SK-N-DZ (cell line): ENCODE data around the gene CATSPERD. TPM values are rescaled to one million over a fixed set of nuclear protein-coding genes. Genes with fewer than 3 reads are reported as not detected.

Experiments
- DNase-seq: peaks from one replicate; pipeline ENCODE4 v3.0.0-alpha.2; 2015; ENCODE audit warnings: low spot score
- polyA plus RNA-seq, 2 experiments: library from polyadenylated mRNA; depleted of rRNA; stranded (reverse); fragments of >200 nt; gene quantifications; 2 replicates each; pipeline ENCODE4 v1.2.3, GENCODE V29; 2014

The CATSPERD gene, protein sequence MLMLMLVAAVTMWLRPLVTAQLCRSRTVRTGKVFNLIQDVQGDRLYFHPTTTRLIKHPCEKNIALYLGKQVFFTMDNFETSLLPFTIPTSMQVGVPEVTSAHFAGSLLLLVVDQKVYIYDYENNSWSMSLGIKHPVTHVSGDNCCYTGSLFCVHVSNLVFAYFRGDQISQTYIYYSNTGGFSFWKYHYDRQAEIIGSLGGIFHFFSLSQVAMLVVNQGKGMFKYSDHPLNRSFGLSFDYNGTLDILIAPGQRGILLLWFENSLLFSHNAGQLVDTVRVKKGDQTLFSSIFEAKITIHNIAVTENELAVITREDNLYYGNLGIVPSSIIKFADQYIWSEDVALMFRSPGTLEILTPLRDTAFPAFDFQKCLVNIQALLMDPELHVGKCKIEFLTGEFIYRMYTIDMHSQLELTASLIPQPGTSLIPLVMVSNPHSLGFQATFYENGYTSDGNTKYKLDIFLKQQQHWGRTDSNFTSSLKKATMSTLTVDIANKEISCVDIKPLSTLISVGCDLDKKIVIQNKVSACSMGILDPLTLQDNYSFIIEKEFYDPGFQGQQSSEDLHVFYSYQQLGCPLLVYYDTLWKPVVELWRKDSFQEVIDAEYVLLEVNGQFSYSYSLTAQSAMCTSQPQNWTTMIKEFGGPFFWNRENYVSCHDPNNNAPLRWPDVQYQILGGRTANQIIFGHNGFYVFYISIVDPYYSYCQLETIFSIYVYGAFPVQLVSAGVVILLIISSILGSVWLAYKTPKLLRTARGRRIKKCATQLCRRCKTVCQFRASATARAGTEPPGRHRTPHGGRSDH
- not detected in 2 replicates for polyA plus RNA-seq (2014; cell fraction: cytosol; rRNA removed)
- not detected in 2 replicates for polyA plus RNA-seq (2014; cell fraction: nucleus; rRNA removed)

DNA sequence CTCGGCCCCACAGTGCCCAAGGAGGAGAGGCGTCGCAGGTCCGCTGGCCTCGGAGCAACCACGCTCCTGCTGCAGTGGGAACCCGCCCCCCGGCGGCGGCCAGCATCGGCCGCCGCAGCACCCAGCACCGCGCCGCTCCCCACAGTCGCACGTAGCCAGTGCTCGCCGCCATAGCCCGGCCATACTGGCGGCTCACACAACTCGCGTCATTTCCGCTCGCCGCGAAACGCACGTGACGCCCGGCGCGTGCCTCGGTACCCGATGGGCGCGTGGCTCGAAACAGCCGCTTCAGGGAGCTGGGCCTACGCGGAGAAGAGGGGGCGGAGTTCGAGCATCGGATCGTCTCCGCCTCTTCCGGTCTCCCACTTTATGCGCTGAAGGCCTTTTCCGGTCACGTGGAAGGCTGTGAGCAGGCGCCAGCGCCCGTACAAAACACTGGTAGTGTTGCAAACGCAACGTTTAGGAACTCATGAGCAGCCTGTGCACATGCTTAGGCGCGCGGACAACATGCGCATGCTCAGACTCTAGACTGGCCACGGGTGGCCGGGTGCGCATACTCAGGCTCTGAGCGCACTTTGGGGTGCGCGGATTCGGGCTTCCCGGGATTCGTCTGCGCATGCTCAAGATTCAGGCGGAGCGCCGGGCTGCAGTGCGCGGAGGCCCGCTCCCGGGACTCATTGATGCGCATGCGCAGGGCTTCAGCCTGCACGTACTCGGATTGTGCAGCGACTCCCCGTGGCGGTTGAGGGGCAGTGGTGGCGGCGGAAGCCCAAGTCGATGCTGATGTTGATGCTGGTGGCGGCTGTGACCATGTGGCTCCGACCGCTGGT is at the start of gene CATSPERD, which contains the start of gene LONP1:
TSS of gene CATSPERD (plus strand) at position 677 of the 830 bp plus-strand sequence. CDS start at position 778, 101 bp downstream.
TSS of gene LONP1 (minus strand) at position 186 of the 830 bp plus-strand sequence. CDS start at position 172, 14 bp downstream.
- DNase-seq: peak; percentile 98

DNA sequence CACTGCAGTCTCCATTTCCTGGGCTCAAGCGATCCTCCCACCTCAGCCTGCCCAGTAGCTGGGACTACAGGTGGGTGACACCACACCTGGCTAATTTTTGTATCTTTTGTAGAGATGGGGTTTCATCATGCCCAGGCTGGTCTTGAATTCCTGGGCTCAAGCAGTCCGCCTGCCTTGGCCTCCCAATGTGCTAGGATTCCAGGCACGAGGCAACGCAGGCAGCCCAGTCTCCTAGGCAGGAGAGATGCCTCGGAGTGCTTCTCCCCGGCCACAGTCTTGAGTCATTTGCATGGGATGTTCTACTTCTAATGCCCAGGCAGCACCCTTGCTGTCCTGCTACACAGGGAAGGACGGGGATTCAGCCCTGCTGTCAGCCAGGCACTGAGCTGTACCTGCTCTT is 48.8 kb upstream of the CATSPERD start:
- no peak for DNase-seq

DNA sequence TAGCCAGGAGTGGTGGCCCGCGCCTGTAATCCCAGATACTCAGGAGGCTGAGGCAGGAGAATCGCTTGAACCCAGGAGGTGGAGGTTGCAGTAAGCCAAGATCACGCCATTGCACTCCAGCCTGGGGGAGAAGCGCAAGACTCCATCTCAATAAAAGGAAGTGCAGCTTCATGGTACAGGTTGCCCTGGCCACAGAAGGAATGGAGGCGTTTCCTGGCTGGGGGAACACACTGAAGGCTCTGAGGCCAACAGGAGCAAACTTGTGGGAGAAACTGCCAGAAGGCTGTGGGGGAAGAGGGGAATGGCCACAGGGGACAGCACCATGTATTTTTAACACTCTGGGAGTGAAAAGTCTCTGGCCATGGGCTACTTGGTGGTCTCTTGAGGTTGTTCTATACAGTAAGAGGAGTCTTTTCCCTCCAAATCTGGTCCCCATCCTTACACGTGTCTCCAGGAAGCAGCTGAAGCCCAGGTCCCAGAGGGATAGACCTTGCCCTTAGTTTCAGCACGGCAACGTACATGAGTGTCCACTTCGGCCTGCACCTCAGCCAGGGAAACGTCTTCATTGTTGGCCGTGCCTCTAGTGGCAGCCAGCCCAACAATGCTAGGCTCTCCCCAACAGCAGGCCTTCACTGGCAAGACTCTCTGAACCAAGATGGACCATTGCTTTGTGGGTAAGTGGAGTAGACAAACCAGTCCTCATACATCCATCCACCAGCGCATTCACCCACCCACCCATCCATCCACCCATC is 47.6 kb upstream of the CATSPERD start:
- DNase-seq: no peak

DNA sequence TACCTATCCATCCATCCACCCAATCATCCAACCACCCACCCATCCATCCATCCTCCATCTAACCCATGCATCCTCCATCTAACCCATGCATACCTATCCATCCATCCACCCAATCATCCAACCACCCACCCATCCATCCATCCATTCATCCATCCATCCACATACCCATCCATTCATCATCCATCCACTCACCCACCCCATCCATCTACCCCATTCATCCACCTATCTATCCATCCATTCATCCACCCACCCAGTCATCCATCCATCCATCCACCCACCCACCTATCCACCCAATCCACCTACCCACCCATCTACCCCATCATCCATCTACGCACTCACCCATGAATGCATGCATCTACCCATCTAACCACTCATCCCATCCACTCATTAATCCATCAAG is 46.7 kb upstream of the CATSPERD start:
- DNase-seq: no peak

DNA sequence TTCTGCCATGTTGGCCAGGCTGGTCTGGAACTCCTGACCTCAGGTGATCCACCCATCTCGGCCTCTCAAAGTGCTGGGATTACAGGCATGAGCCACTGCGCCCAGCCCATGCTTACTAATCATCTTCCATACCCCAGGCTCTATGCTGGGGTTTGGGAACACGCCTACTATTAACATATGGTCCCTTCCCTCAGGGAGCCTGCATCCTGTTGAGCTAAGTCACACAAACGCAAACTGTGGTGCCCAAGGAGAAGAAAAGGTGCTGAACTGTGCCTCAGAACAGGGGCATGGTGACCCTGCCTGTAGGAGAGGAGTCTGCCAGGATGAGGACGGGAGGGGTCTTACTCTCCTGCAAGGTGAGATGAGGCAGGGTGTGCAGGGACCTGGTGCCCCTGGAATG is 45.7 kb upstream of the CATSPERD start:
- DNase-seq: no peak

DNA sequence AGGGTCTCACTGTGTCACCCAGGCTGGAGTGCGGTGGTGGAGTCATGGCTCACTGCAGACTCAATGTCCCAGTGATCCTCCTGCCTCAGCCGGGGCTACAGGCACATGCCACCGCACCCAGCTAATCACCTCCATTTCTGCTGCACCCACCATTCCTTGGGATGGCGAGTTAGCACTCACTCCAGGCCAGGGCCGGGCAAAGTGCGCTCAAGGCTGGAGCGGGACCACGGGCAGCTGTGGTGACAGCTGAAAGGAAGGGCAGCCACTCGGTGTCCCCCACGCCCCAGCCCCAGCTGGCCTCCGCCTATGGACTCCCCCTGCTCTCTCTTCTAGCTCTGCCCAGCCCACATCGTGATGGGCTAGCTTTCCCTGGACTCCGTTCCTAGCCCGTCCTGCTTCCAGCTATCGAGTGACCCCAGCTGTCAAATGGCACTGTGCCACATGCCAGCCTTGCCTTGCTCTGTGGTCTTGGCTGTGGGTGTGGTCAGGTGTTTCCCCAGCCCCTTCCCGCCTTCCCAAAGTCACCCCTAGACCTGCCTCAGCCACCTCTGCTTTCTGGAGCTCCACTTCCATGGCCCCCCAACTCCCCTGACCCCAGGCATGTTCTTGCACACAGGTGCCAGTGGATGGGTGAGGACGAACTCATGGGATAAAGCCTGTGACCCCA is 44.2 kb upstream of the CATSPERD start:
- DNase-seq: no peak

DNA sequence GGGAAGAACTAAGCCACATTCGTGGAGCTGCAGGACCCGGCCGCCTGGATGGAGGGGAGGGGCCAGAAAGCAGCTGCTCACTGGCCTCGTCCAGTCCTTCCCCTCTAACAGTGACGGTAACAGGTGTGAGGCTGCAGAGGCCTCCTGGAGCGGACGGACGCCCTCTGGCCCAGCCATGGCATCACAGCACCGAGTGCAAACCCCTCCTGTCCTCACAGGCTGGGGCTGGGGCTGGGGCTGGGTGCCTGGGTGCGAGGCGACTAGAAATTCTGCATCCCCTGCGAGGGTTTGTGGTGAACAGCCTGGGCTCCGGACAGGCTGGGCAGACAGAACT is 43.7 kb upstream of the CATSPERD start:
- no peak for DNase-seq

DNA sequence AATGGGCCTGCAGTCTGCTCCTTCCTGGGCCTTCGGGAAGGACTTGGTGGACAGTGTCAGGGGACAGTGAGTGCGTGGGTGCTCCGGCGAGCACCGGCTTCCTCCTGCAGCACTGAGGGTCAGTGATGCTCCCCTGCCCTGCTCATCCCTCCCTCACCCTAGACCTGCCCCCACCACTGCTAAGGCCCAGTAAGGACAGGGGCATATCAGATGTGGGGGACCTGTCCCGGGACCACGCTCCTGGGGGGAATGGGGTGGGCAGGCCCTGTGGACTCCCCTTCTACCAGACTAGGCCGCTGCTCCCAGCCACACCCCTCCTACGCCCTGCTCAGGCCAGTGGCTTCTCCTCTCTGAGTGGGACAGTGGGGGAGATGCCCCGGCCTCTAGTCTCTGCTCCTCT is 43.3 kb upstream of the CATSPERD start:
- no peak for DNase-seq

DNA sequence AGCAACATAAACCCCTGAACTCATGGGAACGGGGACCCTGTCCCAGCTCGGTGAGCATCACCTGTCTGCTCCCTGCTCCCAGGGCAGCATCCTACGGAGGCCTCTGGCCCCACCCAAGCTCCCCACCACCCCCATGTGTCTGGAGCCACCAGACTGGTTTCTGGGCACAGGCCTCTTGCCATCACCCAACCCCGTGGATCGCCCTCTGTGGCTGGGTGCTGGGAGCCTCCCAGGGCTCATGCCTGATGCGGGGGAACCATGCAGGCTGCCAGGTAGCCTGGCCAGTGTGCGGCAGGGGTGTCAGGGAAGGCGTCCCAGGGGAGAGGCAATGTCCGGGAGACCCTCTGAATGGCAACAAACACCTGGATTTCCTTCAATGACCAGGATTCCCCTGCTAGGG is 42.9 kb upstream of the CATSPERD start:
- no peak for DNase-seq

DNA sequence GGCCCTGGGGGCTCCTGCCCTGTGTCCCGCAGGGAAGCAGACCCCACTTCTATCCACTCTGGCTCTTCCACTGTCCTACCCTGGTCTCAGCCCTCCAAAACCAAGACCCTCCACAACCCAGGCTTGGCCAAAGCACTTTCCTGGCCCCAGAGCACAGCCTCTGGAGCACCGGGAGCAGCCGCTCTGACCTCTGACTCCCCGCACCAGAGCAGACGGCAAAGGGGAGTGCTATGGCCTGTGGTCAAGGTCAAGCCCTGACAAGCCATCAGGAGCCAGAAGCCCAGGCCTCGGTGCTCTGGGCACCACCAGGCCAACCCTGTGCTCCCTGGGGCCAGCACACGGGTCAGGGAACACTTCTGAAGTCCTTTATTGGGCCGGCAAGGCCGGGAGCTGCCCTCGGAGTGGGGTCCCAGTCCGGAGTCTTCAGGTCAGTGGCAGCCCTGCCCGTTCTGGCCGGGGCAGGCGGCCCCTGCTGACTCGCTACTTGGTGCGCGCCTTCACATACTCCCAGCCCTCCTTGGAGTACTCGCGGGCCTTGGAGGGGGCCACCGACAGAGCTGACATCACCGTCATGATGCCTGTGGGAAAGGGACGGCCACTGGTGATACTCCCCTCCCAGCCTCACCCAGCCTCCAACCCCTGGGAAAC is 42.2 kb upstream of the CATSPERD start:
- DNase-seq: no peak

DNA sequence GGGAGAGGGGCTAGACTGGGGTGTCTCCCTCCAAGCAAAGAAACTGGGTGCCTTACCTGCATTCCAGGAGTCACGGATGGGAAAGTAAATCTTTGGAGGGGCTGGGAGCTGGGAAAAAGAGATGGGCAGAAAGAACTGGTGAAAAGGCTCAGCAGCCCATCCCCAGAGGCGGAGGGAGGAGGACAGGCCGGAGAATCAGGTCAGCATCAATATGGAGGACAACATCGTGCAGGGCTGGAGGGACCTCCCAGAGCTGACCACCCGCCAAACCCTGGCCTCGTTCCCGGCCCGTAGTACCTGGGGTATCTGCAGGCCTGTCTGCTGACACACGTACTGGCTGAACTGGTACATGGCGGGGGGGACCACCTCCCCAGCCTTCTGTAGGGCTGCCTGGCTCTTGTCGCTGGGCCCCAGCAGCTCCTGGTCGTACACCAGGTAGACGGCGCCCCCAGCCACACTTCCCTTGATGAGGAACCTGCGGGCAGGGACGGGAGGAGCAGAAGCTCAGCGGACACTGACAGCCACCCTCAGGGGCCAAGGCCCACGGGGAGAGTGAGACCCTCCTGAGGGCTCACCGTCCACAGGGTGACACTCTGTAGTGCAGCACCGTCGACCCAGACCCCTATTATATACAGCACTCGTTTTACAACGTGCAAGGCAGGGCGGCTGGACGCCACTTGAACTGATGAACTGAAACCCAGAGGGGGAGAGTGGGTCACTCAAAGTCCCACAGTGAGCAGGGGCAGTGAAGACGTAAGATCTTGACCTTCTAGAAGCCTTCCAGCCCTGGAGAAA is 41.0 kb upstream of the CATSPERD start:
- no peak for DNase-seq

DNA sequence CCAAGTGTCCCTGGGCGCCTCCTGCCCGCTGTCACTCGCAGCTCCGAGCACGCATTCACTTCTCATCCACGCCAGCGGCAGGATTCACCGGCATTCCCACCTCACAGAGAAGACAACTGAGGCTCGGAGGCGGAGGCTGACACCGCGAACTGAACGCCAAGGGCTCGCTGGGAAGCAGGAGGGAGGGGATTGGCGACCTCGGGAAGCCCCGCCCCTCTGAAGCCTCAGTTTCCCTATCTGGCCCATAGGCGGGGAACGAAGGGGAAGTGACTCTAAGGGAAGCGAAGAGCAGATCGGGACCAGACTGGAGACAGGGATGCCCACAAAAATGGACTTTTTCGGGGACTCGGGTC is 40.4 kb upstream of the CATSPERD start:
- DNase-seq: peak; percentile 50

DNA sequence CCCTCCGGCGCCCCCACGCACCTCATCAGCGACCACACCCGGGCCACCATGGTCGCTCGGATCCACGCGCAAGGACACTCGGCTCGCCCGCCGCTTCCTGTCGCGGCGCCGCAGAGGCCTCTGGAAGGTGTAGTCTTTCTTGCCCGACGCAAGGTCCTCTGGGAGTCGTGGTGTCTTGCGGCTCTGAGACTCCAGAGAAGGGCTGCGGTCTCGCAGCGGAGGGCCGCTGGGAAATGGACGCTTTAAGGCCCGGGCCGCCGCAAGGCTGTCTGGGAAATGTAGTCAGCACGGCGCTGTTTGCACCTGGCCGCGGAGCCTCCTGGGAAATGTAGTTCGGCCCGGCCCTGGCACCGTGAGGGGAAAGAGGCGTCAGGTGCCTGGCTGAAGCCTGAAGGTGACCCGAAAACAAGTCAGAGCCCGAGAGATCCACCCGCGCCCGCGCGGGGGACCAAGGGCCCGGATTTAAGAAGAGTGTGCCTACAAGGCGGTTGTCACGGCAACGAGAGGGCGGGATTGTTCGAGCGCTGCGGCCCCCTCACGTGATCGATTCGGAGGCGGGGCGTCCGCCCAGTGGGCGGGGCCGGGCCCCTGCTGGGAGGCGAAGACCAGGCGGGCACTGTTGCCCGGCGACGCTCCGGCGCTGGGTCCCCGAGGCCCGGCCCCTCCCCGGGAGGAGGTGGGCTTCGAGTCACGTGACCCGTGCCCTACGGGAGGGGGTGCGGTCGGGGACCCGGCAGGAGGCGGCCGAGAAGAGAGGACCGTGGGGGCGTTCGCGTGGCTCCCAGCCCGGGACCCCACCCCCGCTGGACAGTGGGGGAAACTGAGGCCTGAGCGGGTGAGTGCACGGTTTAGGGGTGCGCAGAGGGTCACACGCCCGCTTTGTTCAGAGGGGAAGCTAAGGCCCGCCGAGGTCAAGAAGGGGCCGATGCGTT is 39.7 kb upstream of the CATSPERD start, which contains the start of the genes HSD11B1L and MICOS13:
TSS of gene HSD11B1L (plus strand) at position 591 of the 932 bp plus-strand sequence. CDS start 3,806 bp downstream, outside the sequence.
TSS of gene MICOS13 (minus strand) at position 80 of the 932 bp plus-strand sequence. CDS start at position 50, 30 bp downstream.
- DNase-seq: peak; percentile 99

DNA sequence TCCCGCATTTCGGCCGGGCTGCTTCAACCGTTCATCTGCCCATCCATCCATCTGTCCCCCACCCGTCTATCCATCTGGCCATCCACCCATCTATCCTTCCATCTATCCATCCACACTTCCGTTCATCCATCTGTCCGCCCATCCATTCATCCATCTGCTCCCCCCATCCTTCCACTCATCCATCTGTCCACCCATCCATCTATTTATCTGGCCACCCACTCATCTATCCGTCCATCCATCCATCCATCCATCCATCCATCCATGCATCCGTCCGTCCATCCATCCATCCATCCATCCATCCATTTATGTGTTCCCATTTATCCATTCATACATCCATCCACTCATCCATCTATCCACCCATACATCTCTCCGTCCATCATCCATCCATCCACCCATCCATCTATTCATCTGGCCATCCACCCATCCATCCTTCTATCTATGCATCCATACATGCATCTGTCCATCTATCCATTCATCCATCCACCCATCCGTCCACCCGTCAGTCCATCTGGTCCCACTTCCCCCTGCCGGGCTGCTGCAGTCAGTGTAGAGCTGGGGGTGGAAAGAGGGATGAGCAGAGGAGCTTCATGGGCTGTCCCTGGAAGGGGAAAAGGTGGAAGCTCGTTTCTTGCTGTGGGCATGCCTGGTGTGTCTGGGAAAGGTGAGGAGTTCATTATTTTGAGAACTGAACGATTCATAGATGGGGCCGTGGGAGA is 38.9 kb upstream of the CATSPERD start:
- DNase-seq: no peak

DNA sequence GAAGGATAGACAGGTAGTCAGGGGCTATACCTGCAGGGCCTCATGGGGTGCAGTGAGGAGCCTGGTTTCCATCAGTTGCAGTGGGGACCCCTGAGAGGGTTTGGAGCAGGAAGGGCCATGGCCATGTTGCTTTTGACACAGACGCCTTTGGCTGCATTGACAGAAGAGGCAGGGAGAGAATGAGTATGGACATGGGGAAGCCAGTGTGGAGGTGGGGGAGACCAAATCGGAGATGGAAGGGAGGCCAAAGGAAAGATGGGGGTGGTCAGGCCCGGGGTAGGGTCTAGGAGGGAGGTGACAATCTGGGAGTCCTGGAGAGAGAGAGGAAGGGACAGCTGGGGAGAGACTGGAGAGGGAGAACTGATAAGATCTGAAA is 38.3 kb upstream of the CATSPERD start:
- DNase-seq: no peak

DNA sequence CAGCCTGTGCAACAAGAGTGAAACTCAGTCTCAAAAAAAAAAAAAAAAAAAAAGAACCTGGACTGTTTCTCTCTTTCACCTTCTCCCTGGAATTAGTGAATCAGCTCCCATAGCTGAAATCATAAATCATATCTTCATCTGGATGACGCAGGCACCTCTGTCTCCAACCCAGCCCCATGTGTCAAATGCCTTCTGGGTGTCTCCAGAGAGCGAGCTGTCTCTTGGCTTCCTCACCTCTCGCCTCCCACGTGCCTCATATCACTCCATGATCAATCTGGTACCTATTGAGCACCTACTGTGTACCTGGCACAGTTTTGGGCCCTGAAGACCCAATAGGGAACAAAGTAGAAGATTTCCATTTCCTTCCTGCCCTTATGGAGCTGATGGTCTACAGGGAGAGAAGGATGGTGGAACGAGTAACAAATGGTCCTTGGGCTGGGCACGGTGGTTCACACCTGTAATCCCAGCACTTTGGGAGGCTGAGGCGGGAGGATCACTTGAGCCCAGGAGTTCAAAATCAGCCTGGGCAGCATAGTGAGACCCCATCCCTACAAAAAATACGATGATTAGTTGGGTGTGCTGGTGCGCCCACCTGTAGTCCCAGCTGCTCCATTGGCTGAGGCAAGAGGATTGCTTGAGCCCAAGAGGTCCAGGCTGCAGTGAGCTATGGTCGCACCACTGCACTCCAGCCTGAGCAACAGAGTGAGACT is 37.1 kb upstream of the CATSPERD start:
- no peak for DNase-seq
